ENCODE measurements around the gene PSMA3. TPM values are rescaled to one million over a fixed set of nuclear protein-coding genes. Genes with fewer than 3 reads are reported as not detected.

Gene PSMA3
- total and polyA plus RNA-seq, 2 of the 8 experiments (the other 6 are each of a cell fraction or from before 2014, with no cell fraction given), result 285 to 507 TPM

DNA sequence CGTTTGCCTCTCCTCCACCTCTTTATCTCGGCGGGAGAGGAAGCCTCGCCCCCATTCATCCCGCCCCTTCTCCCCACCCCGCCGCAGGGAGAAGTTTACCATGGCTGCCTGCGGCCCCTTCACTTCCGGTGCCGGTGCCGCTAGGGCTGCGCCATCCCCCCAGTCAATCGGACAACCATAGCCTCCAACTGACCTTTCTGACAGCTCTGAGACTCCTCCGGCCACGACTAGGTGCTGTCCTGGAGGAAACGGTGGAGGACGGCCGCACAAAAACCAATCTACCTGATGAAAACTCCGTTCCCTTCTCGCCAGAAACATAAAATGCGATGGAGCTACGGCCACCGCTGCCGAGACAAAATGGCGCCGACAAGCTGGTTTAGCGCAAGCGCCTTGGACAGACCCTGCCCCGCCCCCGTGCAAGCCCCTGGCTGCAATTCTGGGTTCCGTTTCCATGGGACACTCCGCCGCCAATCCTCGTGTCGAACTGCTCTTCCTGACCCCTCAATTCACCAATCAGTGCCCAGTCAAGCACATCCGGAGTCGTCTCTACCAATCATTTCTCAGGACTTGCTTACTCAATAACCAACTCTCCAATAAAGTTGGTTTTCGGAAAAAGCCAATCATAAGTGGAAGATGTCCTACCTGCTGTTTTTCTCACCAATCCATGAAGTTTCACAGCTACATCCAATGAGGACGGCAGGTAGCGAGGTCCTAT lies 53.3 kb downstream of the PSMA3 start:
- H3K14ac ChIP-seq (ENCODE audit: insufficient read length), result no peak overlapping the region
- peak overlapping the region; percentile 86 to 100 (median 99) for H3K9ac ChIP-seq (replicated peaks in 1 of 4; ENCODE audit: extremely low read depth in 1 of 4, low read depth in 3 of 4, low read length in 3 of 4)
- peak overlapping the region; percentile 80 for H3K56ac ChIP-seq (replicated peaks; ENCODE audit: insufficient read length, low read depth, low read length)
- H3K79me2 ChIP-seq (ENCODE audit: control insufficient read depth in 1 of 2, insufficient read depth in 2 of 2, low read length in 2 of 2), result peaks cover 23 to 65% of the 10 kb centered on the region in 2 experiments
- H3K79me1 ChIP-seq (ENCODE audit: low read depth, low read length), result peaks cover 3% of the 10 kb centered on the region; the same call in 1 of the 2 replicates
- H2BK120ac ChIP-seq (replicated peaks; ENCODE audit: low read depth, low read length), result no peak overlapping the region
- H3K18ac ChIP-seq (ENCODE audit: extremely low read depth, low read length), result peak overlapping the region; percentile 98
- no peak overlapping the region for H3K4ac ChIP-seq (replicated peaks; ENCODE audit: insufficient read length, low read depth, low read length)
- H2BK20ac ChIP-seq (ENCODE audit: low read length), result 0 out of 2 replicates have a peak overlapping the region, but pooled peaks have one; percentile 94
- H3K23ac ChIP-seq (ENCODE audit: insufficient read length), result no peak overlapping the region
- H4K20me1 ChIP-seq (replicated peaks in 1 of 2; ENCODE audit: control insufficient read depth in 1 of 2, insufficient read depth in 2 of 2, low read length in 2 of 2), result peaks cover 2 to 4% of the 10 kb centered on the region in 2 experiments
- peak overlapping the region; percentile 97 for H4K91ac ChIP-seq (replicated peaks; ENCODE audit: insufficient read length, low read length)
- peaks cover 0 to 25% (median 10%) of the 10 kb centered on the region in 4 experiments; a peak in 7 of 8 replicates for H3K36me3 ChIP-seq (ENCODE audit: control insufficient read depth in 2 of 4, insufficient read depth in 4 of 4, low read length in 3 of 4)
- H2AFZ ChIP-seq (ENCODE audit: low read length), result peak overlapping the region; percentile 86; the same call in 1 of the 2 replicates
- 2% methylated on average over 37 of the region's 40 CpGs; no CpG with 5 or more reads in 1 of the 2 experiments for WGBS, 2 experiments (ENCODE audit: extremely low coverage in 1 of 2, insufficient coverage in 1 of 2, insufficient read length in 1 of 2, insufficient replicate concordance in 2 of 2, low coverage in 1 of 2, low lambda C conversion rate in 2 of 2, missing lambda C conversion rate in 1 of 2)
- peak overlapping the region; percentile 98; the same call in 1 of the 2 replicates for H2BK15ac ChIP-seq (ENCODE audit: low read length)
- H3K4me1 ChIP-seq (replicated peaks in 1 of 4; ENCODE audit: control insufficient read depth in 3 of 4, insufficient read depth in 4 of 4, low read length in 3 of 4), result peaks cover 0 to 3% (median 0%) of the 10 kb centered on the region in 4 experiments; a peak in 2 of 7 replicates
- peaks cover 5% of the 10 kb centered on the region for H3K23me2 ChIP-seq (ENCODE audit: low read depth, low read length)
- H2AK5ac ChIP-seq (ENCODE audit: low read depth, low read length), result no peak overlapping the region
- H3K4me3 ChIP-seq (ENCODE audit: extremely low read depth in 1 of 4, insufficient read depth in 2 of 4, low read depth in 3 of 4, low read length in 4 of 4), result peak overlapping the region; percentile 81 to 99 (median 92)
- H3K27me3 ChIP-seq (replicated peaks in 1 of 4; ENCODE audit: control insufficient read depth in 3 of 4, extremely low read depth in 1 of 4, insufficient read depth in 3 of 4, low read length in 3 of 4), result no peaks in the 10 kb centered on the region
- DNase-seq (ENCODE audit: low read depth in 1 of 2, low spot score in 2 of 2), result peak; percentile 94 to 99
- ChIA-PET CTCF (ENCODE audit: partially characterized antibody) (interaction anchor here (1.1 kb wide), 1 partner anchor 1188 kb away, joined by 3 read pairs; no protein-coding TSS in a partner anchor), POLR2A (ENCODE audit: partially characterized antibody) (interaction anchor here (0.6 to 3.2 kb wide), 35 partner anchors 9 to 1028 kb away, joined by 3 to 34 read pairs (median 4); partner anchors contain the start of genes ACTR10, ARMH4, KIAA0586 and PSMA3)
- H2BK12ac ChIP-seq (ENCODE audit: low read depth, low read length), result peak overlapping the region; percentile 100
- H3K9me3 ChIP-seq (ENCODE audit: insufficient read depth in 2 of 2, low read depth in 1 of 2, low read length in 1 of 2), result no peaks in the 10 kb centered on the region
- H3K4me2 ChIP-seq (ENCODE audit: insufficient read depth in 1 of 2, low read depth in 2 of 2, low read length in 2 of 2), result peak overlapping the region; percentile 71 to 87
- FAIRE-seq, result peak; percentile 99
- peak overlapping the region; percentile 100 for H2BK5ac ChIP-seq (ENCODE audit: low read depth, low read length)
- H3K27ac ChIP-seq (ENCODE audit: low read depth, low read length), result peak overlapping the region; percentile 98
- H4K8ac ChIP-seq (ENCODE audit: extremely low read depth, insufficient read depth, low read length), result peak overlapping the region; percentile 100; the same call in 1 of the 2 replicates
- peak overlapping the region; percentile 100 for H4K5ac ChIP-seq (ENCODE audit: insufficient read length, low read depth, low read length)
- TF ChIP-seq RFX5 (IDR thresholded peaks at IDR 0.05; ENCODE audit: borderline replicate concordance, low read depth, low read length) (no peak), JUN (IDR thresholded peaks at IDR 0.05; ENCODE audit: low read depth, low read length) (peak; percentile 12; the same call in 1 of the 2 replicates), EZH2 (IDR thresholded peaks at IDR 0.05; ENCODE audit: low read depth, low read length, severe bottlenecking) (peak; percentile 71)
- TF ChIP-seq, protein P1, sequence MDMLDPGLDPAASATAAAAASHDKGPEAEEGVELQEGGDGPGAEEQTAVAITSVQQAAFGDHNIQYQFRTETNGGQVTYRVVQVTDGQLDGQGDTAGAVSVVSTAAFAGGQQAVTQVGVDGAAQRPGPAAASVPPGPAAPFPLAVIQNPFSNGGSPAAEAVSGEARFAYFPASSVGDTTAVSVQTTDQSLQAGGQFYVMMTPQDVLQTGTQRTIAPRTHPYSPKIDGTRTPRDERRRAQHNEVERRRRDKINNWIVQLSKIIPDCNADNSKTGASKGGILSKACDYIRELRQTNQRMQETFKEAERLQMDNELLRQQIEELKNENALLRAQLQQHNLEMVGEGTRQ (IDR thresholded peaks at IDR 0.05; ENCODE audit: low read length), result no peak
